Measurements from ENCODE around the gene SGCD. TPM values are rescaled to one million over a fixed set of nuclear protein-coding genes. Genes with fewer than 3 reads are reported as not detected.

The SGCD gene
- polyA plus RNA-seq, 5 donors = 7.5 to 15.0 (median 13.3) TPM

DNA sequence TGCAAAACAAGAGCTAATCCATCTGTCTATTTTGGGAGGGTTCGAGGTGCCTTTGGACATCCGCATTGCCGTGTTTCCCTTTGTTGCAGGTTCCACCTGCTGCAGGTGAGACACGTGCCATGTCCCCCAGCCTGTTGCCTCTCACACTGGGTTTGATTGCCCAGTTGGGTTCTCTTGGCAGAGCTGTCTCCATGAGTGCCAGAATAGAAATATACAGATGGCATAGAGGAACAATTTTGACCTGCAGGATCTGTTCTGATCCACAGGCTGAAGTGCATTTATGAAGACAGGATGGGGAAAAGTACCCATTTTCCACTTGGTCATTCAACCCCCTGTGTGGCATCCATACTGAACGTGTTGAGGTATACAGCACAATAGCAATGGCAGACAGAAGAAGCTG, 178.1 kb downstream of the SGCD start:
- no peak for DNase-seq

DNA sequence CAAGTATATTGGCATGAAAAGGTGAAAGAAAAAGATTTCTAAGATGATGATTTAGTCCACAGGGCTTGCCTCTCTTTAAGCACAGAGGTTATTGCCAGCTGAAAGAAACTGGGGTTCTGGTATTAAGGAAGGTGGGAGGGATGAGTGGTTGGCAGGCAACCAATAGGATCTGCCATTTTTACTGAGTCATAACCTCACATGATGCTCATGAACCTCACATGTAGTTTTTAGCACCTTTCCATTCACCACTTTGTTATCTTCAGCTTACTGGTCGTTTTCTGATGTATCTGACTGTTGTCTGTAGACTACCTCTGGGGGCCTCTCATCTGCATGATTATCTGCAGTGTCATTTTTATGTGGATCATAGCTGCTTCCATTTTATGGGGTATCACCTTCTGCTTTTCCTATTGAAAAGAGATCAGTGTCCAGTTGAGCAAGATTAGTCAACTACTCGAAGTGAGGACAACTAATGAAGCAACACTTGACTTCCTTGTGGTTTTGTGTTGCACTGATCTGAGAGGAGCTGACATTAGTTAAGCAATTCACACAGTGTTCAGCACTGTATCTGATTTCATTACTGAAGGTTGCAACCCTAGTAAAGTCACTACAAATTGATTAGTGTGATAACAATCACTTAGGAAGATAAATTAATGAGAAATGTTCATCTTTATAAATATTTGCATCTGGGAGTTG, 186.3 kb downstream of the SGCD start:
- no peak for DNase-seq

DNA sequence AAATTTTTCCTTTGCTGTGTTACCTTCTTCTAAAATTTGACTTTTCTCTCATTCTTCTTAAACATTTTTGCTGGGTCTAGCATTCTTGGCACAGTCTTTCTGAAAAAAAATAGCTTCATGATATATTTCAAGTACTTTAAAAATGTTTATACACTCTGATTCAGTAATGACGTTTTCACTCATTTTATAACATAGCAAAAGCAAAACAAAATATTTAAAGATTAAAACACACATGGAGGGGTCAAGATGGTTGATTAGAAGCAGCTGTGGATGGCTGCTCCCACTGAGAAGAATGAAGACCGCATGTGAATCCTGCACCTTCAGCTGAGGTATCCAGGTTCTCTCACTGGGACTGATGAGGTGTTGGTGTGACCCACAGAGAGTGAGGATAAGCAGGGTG, 188.2 kb downstream of the SGCD start:
- no peak for DNase-seq

DNA sequence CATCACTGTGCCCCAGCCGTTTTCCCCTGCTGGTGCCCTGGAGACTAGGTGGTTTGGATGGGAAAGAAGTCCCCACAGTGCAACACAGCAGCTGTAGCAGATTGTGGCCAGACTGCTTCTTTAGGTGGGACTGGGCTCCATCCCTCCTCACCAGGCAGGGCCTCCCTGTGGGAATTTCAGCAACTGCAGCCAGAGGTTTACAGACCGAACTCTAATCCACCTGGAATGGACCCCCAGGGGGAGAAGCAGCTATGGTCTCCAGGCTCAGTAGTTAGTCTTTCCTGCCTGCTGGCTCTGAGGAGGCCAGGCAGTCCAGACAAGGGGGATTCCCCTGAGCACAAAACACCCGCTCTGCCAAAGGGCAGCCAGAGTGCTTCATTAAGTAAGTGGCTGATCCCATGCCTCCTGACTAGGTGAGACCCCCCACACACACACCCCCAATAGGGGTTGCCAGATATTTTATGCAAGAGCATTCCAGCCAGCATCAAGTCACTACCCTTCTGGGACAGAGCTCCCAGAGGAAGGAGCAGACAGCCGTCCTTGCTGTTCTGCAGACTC, 188.9 kb downstream of the SGCD start:
- no peak for DNase-seq

DNA sequence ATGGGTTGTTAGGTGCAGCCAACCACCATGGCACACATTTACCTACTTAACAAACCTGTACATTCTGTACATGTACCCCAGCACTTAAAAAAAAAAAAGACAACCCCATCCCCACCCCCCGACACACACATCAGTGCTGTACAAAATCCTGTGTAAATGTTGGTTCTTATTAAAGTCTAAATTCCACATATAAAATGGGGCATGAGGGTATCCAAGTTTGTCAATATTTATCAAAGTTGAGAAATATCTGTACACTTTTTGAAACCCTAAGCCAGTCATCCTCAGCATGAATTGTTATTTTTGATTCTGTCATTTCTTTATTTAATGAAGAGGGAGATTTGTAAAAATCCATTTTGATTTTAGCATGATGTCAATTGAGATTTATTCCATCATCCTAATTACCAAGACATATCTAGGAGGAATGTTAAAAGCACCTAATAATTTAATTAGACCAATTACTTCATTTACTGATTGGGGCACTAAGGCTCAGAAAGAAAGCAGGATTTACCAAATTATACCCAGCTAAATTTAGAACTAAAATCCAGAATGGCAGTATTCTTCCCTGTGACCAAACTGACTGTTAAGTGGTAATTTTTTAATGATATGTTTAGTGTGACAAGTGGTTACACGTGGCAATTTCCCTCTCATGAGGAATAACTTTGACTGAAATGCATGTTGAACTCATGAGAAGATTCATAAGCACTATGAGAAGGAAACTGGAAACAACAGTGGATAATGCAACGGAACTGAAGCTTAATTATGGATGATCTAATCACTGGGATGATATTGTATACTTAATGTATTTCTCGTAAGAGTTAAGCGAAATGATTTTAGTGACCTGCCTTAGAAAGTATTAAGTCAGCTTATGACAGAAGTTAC, 195.9 kb downstream of the SGCD start:
- DNase-seq = no peak

DNA sequence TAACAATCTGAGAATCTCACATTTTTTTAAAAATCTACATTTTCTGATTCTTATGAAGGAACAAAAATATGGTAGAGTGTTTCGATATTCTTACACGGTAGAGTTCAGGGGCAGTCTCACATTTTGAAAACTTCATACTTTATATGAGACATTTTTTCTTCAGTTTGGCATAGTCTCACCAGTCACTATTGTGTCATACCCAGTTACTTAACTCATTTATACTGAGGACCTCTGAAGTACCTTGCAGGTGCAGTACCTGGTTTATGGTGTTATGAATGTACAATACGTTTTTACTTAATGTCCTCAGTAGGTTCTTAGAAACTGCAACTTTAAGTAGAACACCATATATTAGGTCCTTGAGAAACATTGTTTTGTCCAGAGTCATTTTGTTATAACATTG, 196.6 kb downstream of the SGCD start:
- no peak for DNase-seq

DNA sequence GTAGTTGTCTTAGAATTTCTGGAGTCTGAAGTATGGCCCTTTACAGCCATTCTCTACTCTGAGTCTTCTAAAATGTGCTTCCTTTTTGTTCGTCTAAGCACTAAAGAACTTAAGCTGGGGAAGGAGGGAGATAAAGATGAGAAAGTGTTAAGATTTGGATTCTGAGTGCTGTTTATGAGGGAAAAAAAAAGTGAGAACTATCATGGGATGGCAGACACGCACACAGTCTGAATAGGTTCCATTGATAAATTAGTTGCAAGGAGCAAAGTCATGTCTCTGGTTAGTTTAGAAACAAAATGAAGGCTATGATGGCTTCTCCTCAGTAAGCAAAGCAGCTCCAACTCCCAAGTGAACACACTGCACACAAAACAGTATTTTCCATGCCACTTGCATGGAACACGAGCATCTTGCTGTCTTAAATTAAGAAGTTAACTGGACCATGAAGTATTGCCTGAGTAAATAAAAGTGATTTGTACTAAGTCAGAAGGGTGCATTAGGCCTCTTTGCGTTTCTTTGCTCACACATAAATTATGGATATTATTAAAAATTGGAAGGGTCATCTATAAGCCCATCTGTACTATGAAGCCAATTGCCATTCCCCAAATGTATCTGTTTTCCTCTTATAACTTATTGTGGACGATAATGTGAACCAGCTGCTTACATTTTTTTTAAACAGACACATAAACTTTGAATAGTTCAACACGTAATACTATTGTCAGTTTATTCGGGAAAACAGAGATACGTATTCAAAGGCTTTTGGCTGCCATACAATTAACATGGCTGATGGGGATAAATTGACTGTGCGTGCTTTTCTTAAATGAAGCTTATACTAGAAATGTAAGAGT, 199.3 kb downstream of the SGCD start:
- peak; percentile 52 to 55 for DNase-seq

DNA sequence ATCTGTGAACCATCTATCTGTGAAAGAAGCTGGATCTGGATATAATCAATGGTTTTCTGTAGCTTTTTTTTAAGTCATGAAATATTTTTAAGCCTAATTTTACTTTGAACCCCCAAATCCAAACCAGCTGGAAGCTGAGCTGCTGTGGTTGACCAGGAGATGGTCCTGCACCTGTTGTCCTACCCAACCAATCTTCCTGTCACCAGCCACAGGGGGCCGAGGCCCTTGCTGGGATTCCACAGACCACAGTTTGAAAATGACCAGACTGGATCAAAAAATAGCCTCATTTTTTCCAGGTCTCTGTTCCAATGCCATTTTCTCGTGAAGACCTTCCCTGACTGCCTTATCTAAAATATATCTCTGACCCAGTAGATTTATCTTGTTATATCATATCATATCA, 200.6 kb downstream of the SGCD start:
- DNase-seq = no peak

DNA sequence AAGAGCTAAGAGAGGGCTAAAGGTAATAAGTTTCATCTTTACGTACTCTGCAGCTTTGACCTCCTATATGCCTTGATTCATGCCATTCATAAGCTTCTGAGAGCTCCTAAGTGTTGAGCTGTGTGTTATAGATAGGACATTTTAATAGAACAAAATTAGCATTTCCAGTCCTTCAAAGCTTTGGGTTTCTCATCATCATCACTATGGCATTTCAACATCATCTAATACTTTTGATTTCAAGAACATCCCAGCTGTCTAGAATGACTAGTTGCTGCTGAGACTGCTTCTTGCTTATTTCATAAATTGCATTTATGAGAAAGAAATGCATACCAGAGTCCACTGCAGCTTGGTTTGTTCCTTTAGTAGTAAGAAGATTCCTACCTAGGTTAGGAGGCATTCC, 201.7 kb downstream of the SGCD start:
- no peak for DNase-seq

DNA sequence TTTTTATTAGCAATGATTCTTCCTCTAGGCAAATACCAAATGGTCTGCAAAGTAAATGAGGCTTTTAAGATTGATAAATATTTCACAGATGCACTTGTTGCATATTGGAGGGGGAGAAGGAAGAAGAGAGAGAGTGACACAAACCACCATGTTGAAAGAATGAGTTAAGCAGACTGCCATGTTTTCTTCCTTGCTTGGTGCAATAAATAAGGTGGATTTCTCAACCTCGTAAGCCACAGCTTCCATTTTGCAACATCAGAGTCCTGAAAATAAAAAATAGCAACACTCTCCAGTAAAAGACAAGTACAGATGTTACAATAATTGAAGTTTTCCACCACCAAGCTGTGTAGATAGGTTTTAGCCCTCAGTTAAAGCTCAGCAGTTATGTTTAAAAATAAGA, 202.9 kb downstream of the SGCD start:
- DNase-seq = no peak

DNA sequence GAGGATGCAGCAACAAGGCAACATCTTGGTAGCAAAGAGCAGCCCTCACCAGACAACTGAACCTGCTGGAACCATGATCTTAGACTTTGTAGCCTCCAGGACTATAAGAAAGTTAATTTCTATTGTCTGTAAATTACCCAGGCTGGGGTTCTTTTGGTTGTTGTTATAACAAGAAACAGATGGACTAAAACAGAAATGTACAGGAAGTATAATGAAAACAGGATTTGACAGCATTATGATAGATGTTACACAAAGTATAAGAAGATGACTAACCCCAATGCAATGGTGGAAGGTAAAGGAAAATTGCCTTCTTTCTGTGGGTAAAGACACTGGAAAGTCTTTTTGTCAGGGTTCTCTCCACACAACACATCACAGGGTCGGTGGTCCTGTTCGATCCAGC, 204.2 kb downstream of the SGCD start:
- no peak for DNase-seq

DNA sequence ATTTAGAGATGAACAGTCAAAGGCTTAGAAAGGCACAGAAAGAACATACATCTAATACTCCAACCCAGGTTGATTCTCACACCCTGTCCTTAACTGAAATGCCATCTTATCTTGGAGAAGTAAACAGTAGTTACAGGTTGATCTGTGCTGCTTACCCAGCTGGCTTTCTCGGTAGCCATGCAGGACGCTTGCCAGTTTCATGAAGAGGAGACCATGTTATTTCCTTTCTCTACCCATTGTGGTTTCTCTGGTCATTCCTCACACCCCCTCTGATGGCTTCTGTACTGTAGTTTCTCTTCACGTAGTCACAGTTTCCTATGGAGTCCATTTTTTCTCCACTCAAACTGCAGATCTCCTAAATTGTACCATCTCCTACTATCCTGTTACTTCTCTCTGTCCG, 206.0 kb downstream of the SGCD start:
- DNase-seq = no peak

DNA sequence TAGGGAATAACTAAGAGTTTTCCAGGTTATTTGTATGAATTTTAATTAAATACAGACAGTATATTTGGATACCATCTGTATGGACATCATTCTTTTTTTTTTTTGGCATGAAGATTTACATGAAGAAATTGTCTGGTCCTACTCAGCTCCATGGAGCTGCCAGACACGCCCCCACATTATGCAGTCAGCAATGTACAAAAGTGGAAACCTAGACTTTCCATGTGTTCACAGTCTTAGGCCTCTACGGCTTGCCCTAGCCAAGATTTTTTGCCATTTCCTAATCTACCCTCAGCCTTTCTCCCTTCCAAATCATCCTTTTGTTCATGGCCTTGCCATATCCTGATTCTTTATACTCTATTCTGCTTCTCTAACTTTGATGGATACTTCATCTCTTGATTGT, 207.1 kb downstream of the SGCD start:
- DNase-seq = no peak

DNA sequence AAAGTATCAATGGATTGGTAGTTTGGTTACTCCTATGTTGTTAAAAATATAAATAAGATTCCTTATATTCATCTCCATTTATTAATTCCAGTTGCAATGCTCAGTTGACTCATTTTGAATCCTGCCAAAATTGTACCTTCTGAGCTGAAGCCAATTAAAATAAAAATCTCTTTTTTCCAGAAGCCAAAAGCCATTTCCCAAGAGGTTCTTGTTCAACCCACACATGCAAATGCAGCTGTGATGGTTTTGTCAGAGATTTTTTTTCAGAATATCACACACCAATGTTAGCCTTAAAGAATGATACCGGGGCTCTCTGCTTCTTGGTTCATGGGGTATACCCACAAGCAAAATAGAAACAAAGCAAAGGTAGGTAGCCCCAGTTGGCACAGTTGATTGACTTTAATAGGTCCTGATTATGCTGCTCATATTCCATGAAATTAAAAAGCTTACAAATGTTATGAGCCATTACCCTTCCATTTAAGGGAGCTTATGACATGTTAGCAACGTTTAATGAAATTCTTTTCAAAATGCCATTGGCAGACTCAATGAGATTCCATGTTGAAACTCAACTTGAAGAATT, 208.0 kb downstream of the SGCD start:
- no peak for DNase-seq

DNA sequence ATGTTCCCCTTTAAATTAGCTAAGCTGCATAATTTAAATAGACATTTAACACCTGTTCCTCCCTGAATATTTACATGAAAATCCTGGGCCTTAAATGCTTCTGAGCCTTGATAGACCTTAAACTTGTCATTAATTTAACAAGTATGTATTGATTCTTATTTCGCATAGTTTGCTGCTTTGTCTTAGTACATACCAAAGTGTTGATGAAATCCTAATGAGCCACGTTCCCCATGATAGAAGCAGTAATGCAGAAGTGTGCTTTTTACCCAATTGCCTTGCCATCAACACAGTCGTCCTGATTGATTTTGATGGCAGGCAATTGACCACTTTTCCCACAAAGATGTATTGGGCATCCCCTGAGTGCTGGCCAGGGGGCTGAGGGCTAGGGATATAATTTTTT, 213.5 kb downstream of the SGCD start:
- no peak for DNase-seq

DNA sequence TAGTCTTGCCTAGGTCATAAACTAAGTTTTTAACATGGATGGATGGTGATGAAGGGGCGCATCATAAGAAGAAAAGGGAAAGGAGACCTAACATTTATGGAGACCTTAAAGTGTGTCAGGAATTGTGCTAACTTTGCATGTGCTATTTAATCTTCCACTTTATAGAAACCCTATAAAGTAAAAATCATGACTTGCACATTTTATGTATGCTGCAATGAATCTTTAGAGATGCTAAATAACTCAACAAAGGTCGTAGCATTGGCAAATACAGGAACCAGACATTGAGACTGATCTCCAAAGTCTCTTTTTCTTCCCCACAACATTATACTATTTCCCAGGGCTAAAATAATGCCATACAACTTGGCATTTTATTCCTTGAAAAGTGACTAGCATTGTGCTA, 214.6 kb downstream of the SGCD start:
- no peak for DNase-seq

DNA sequence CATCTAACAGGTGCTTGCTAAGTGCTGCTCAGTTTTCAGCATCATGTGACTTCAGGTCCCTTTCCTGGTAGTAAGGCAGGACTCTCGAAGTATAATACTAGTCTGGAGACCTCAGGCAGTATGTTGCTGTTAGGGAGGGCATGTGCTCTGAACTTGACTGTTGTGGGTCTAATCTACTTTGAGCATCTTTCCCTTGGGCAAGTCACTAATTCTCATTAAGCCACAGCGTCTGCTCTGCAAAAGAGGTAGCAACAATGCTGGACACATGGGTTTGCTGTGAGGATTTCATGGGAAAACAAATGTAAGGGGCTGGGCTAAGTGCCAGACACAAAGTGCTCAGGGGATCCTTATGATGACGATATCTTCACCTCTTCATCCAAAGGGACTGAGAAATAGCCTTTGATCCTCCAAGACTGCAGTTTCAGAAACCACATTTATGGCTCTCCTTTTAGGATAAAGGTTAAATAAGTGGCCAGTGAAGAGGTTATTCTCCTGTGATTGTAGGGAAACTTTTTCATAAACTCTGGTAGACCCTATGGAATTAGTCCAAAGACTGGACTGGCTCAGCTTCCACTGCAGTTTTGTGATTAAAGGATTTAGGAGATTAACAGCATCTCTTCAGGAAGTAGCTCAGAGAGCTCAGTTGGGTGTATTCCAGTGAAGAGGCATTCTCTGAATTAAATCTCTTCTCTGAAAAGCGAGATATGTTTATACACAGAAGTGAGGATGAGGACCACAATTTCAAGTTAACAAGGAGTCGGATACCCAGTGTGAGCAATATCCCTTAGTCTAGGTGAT, 216.6 kb downstream of the SGCD start:
- no peak for DNase-seq

DNA sequence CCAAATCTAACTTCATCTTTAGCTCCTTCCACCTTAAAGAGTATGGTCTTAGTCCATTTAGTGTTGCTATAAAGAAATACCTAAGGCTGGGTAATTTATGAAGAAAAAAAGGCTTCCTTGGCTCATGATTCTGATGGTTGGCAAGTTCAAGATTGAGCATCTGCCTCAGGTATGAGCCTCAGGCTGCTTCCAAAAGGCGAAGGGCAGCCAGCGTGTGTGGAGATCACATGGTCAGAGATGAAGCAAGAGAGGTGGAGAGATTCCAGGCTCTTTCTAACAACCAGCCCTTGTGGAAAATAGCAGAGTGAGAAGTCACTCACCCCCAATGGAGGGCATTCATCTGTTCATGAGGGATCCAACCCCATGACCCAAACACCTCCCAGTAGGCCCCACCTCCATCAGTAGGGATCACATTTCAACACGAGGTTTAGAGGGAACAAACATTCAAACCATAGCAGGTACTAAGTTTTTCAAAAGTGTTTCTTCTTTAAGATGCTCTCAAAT, 225.9 kb downstream of the SGCD start:
- no peak for DNase-seq

DNA sequence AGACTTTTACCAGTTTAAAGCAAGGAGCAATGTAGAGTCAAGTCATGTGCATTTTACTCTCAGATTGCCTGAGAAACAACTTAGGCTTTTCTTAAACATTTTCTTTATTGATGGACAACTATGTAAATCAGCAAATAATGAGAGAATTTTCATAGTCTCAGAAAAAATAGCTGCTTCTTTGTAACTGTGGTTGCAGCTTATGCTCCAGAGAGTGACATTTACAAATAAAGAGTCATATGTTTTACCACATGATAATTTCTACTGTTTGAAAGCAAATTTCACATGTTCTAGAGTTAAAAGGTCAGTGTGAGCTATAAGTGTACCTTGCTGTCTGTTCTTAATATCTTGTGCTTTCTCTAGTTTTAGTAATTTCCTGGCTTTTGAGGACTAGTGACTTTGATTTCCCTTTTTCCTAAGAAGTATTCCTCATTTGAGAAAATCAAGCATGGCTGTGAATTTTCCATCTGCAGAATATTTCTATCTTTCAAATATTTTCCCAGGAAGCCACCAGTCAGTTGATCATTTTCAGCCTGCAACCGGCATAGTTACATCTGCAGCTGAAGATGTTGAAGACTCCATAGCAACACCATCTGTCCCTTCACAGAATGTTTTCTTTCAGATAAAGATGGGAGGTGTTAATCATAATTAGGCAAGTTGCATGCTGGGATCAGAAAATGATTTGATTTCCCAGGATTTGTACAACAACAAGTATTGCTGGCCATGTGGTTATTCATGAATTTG, 229.9 kb downstream of the SGCD start:
- no peak for DNase-seq

DNA sequence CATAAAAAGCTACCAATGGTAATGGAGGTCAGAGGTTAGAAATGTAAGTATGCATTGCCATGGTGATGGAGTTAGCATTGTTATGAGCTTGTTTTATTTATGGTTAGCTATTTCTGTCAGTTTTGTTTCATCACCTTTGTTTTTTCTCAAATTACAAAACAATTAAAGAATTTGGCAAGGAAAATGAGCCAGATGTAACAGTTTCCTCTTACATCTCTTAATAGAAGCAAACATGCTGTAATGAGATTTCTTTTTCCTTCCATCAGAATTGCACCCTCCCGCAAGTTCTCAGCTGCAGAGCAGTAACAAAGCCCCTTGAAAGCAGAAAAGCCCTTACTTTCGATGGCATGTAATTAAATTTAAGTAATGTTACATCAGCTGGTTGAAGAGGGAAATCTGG, 233.0 kb downstream of the SGCD start:
- DNase-seq = peak; percentile 34 to 48
